Measurements from ENCODE around the gene SLAIN2.
"Not testable (repeated sequence)": the region's sequence is repeated elsewhere in the genome, so short reads cannot be mapped to it uniquely, and the experiment has no call there.

Gene SLAIN2

GRCh38 chr4:48340965-48341775 lies at the start of gene SLAIN2:
SLAIN2 (plus strand) TSS chr4:48341529; CDS start chr4:48341740, 211 bp downstream.
- peak; percentile 92 to 94 for DNase-seq (ENCODE audit: low read depth in 2 of 2)

GRCh38 chr4:48292218-48292790 lies 49.0 kb upstream of the SLAIN2 start:
- not testable (repeated sequence) for DNase-seq (ENCODE audit: low read depth in 2 of 2)

GRCh38 chr4:48295116-48295515 lies 46.2 kb upstream of the SLAIN2 start:
- DNase-seq (ENCODE audit: low read depth in 2 of 2): no peak

- DNase-seq (ENCODE audit: low read depth in 2 of 2): no peak
These were observed 45.0 kb upstream of the SLAIN2 start for GRCh38 chr4:48296365-48296764.

GRCh38 chr4:48297256-48297846 lies 44.0 kb upstream of the SLAIN2 start:
- DNase-seq (ENCODE audit: low read depth in 2 of 2): no peak

GRCh38 chr4:48299560-48299959 lies 41.8 kb upstream of the SLAIN2 start:
- no peak for DNase-seq (ENCODE audit: low read depth in 2 of 2)

- no peak for DNase-seq (ENCODE audit: low read depth in 2 of 2)
These were observed 41.3 kb upstream of the SLAIN2 start for GRCh38 chr4:48300004-48300403.

GRCh38 chr4:48305508-48305907 lies 35.8 kb upstream of the SLAIN2 start:
- DNase-seq (ENCODE audit: low read depth in 2 of 2): no peak

GRCh38 chr4:48307528-48307927 lies 33.8 kb upstream of the SLAIN2 start:
- DNase-seq (ENCODE audit: low read depth in 2 of 2): no peak

GRCh38 chr4:48308901-48309300 lies 32.4 kb upstream of the SLAIN2 start:
- DNase-seq (ENCODE audit: low read depth in 2 of 2): no peak

- no peak for DNase-seq (ENCODE audit: low read depth in 2 of 2)
These were observed 29.4 kb upstream of the SLAIN2 start for GRCh38 chr4:48311896-48312295.

GRCh38 chr4:48314746-48315145 lies 26.6 kb upstream of the SLAIN2 start:
- DNase-seq (ENCODE audit: low read depth in 2 of 2): not testable (repeated sequence)

- DNase-seq (ENCODE audit: low read depth in 2 of 2): no peak
These were observed 25.4 kb upstream of the SLAIN2 start for GRCh38 chr4:48315728-48316630.

- DNase-seq (ENCODE audit: low read depth in 2 of 2): no peak
These were observed 20.0 kb upstream of the SLAIN2 start for GRCh38 chr4:48321312-48321711.

- no peak for DNase-seq (ENCODE audit: low read depth in 2 of 2)
These were observed 19.3 kb upstream of the SLAIN2 start for GRCh38 chr4:48322063-48322462.

GRCh38 chr4:48324281-48324680 lies 17.0 kb upstream of the SLAIN2 start:
- no peak for DNase-seq (ENCODE audit: low read depth in 2 of 2)

GRCh38 chr4:48329193-48329592 lies 12.1 kb upstream of the SLAIN2 start:
- DNase-seq (ENCODE audit: low read depth in 2 of 2): no peak

- DNase-seq (ENCODE audit: low read depth in 2 of 2): no peak
These were observed 11.4 kb upstream of the SLAIN2 start for GRCh38 chr4:48329976-48330375.

- DNase-seq (ENCODE audit: low read depth in 2 of 2): no peak
These were observed 9.6 kb upstream of the SLAIN2 start for GRCh38 chr4:48331577-48332330.

- DNase-seq (ENCODE audit: low read depth in 2 of 2): no peak
These were observed 8.7 kb upstream of the SLAIN2 start for GRCh38 chr4:48332661-48333060.

- DNase-seq (ENCODE audit: low read depth in 2 of 2): no peak
These were observed 7.7 kb upstream of the SLAIN2 start for GRCh38 chr4:48333587-48333986.

Measured in stimulated activated CD8-positive, alpha-beta memory T cell treated with anti-CD3 and anti-CD28 coated beads, Interleukin-7, amount 100 ng/mL, for 4 hours (primary cell).